ENCODE results near the gene TFB2M.
"Not testable (repeated sequence)": the region's sequence is repeated elsewhere in the genome, so short reads cannot be mapped to it uniquely, and the experiment has no call there.

GRCh38 chr1:246605231-246605630 is 39.2 kb upstream of the TFB2M start:
- not testable (repeated sequence) for TF ChIP-seq CTCF (IDR thresholded peaks at IDR 0.05); POLR2AphosphoS5 (IDR thresholded peaks at IDR 0.05; ENCODE audit: insufficient read depth in 1 of 2, low read depth in 1 of 2)
